ENCODE data around the gene RGS19. TPM values are rescaled to one million over a fixed set of nuclear protein-coding genes. Genes with fewer than 3 reads are reported as not detected.

Gene RGS19
- total RNA-seq, 1 experiment from 2014 or later = 37.1 TPM

- no peak for DNase-seq (ENCODE audit: low read depth)
Observed at GRCh38 chr20:64108731-64109681, 29.7 kb upstream of the RGS19 start.

GRCh38 chr20:64107736-64108457, 28.6 kb upstream of the RGS19 start:
- no peak for DNase-seq (ENCODE audit: low read depth)

GRCh38 chr20:64106981-64107735, 27.8 kb upstream of the RGS19 start, which contains the start of gene NPBWR2:
TSS of gene NPBWR2 (minus strand) at chr20:64107565. CDS start at chr20:64106831, 734 bp downstream.
- no peak for DNase-seq (ENCODE audit: low read depth)

- no peak for DNase-seq (ENCODE audit: low read depth)
Observed at GRCh38 chr20:64106435-64106961, 27.2 kb upstream of the RGS19 start.

- DNase-seq (ENCODE audit: low read depth) = no peak
Observed at GRCh38 chr20:64105846-64106434, 26.6 kb upstream of the RGS19 start.

GRCh38 chr20:64104667-64105451, 25.5 kb upstream of the RGS19 start:
- DNase-seq (ENCODE audit: low read depth) = no peak

- DNase-seq (ENCODE audit: low read depth) = no peak
Observed at GRCh38 chr20:64103871-64104666, 24.8 kb upstream of the RGS19 start.

GRCh38 chr20:64102647-64103354, 23.5 kb upstream of the RGS19 start:
- DNase-seq (ENCODE audit: low read depth) = no peak

GRCh38 chr20:64101731-64102621, 22.7 kb upstream of the RGS19 start:
- no peak for DNase-seq (ENCODE audit: low read depth)

GRCh38 chr20:64100946-64101688, 21.8 kb upstream of the RGS19 start:
- DNase-seq (ENCODE audit: low read depth) = no peak

GRCh38 chr20:64100566-64100888, 21.2 kb upstream of the RGS19 start:
- DNase-seq (ENCODE audit: low read depth) = no peak

- no peak for DNase-seq (ENCODE audit: low read depth)
Observed at GRCh38 chr20:64099880-64100565, 20.7 kb upstream of the RGS19 start.

GRCh38 chr20:64099086-64099786, 19.9 kb upstream of the RGS19 start:
- no peak for DNase-seq (ENCODE audit: low read depth)

- DNase-seq (ENCODE audit: low read depth) = no peak
Observed at GRCh38 chr20:64098471-64099013, 19.2 kb upstream of the RGS19 start.

GRCh38 chr20:64096535-64096934, 17.2 kb upstream of the RGS19 start:
- no peak for DNase-seq (ENCODE audit: low read depth)

All from HT1080 (cell line).